ENCODE data around the gene SLC6A8. TPM values are rescaled to one million over a fixed set of nuclear protein-coding genes. Genes with fewer than 3 reads are reported as not detected.
"Not testable (repeated sequence)": the region's sequence is repeated elsewhere in the genome, so short reads cannot be mapped to it uniquely, and the experiment has no call there.

Gene SLC6A8
- total RNA-seq, 4 donors from 2014 or later: 19.5 to 36.2 (median 25.4) TPM

- H3K4me3 ChIP-seq: no peak overlapping the region
- no peaks in the 10 kb centered on the region for H3K4me1 ChIP-seq
- H3K36me3 ChIP-seq: no peaks in the 10 kb centered on the region
- no peaks in the 10 kb centered on the region for H3K27me3 ChIP-seq
- H3K27ac ChIP-seq: no peak overlapping the region
- no peaks in the 10 kb centered on the region for H3K9me3 ChIP-seq
- no peak for TF ChIP-seq POLR2A (IDR thresholded peaks at IDR 0.05)
- no peak for TF ChIP-seq CTCF (IDR thresholded peaks at IDR 0.05)
- DNase-seq: no peak
- intact Hi-C loops (cut with DNase I): no loop called here
- WGBS, 2 donors: 70 to 76% methylated on average over 3 to 11 of the region's 12 CpGs
Observed at GRCh38 chrX:153681175-153681574, 6.6 kb upstream of the SLC6A8 start.

GRCh38 chrX:153683486-153683885, 4.2 kb upstream of the SLC6A8 start:
- 60 to 100% methylated on average over 1 to 2 of the region's 8 CpGs for WGBS, 2 donors
- H3K9me3 ChIP-seq; H3K36me3 ChIP-seq; DNase-seq; H3K27ac ChIP-seq; H3K27me3 ChIP-seq; H3K4me3 ChIP-seq; intact Hi-C loops (cut with DNase I): not testable (repeated sequence)
- H3K4me1 ChIP-seq: peaks cover 0 to 13% (median 8%) of the 10 kb centered on the region in 3 donors

GRCh38 chrX:153684467-153685155, 3.1 kb upstream of the SLC6A8 start:
- TF ChIP-seq POLR2A (IDR thresholded peaks at IDR 0.05): no peak
- TF ChIP-seq CTCF (IDR thresholded peaks at IDR 0.05): no peak
- no peak for DNase-seq
- no peaks in the 10 kb centered on the region for H3K27me3 ChIP-seq
- H3K36me3 ChIP-seq: no peaks in the 10 kb centered on the region
- WGBS, 2 donors: 40 to 74% methylated on average over 2 to 3 of the region's 21 CpGs
- intact Hi-C loops (cut with DNase I): no loop called here
- H3K4me3 ChIP-seq: no peak overlapping the region
- H3K9me3 ChIP-seq: no peaks in the 10 kb centered on the region
- peaks cover 0 to 21% (median 8%) of the 10 kb centered on the region in 3 donors for H3K4me1 ChIP-seq
- no peak overlapping the region for H3K27ac ChIP-seq

- H3K4me1 ChIP-seq: peaks cover 0 to 26% (median 8%) of the 10 kb centered on the region in 3 donors
- no CpG with 5 or more reads among the region's 21 CpGs for WGBS, 2 donors
- intact Hi-C loops (cut with DNase I): no loop called here
- TF ChIP-seq CTCF (IDR thresholded peaks at IDR 0.05) (no peak), POLR2A (IDR thresholded peaks at IDR 0.05) (no peak)
- H3K9me3 ChIP-seq: no peaks in the 10 kb centered on the region
- H3K27me3 ChIP-seq: no peaks in the 10 kb centered on the region
- H3K27ac ChIP-seq: no peak overlapping the region
- no peak for DNase-seq
- H3K36me3 ChIP-seq: no peaks in the 10 kb centered on the region
- H3K4me3 ChIP-seq: no peak overlapping the region
Observed at GRCh38 chrX:153685156-153685536, 2.6 kb upstream of the SLC6A8 start.

- H3K27ac ChIP-seq: no peak overlapping the region
- no peak for TF ChIP-seq POLR2A (IDR thresholded peaks at IDR 0.05)
- no peak for TF ChIP-seq CTCF (IDR thresholded peaks at IDR 0.05)
- DNase-seq: no peak
- no peaks in the 10 kb centered on the region for H3K9me3 ChIP-seq
- H3K4me1 ChIP-seq: peaks cover 0 to 35% (median 8%) of the 10 kb centered on the region in 3 donors
- WGBS, 2 donors: 75 to 83% methylated on average over 6 to 20 of the region's 24 CpGs
- no peak overlapping the region for H3K4me3 ChIP-seq
- H3K36me3 ChIP-seq: no peaks in the 10 kb centered on the region
- intact Hi-C loops (cut with DNase I): no loop called here
- H3K27me3 ChIP-seq: no peaks in the 10 kb centered on the region
Observed at GRCh38 chrX:153685751-153686696, 1.7 kb upstream of the SLC6A8 start.
